Tibial nerve (tissue), 4 donors: ENCODE measurements around the gene GUCA2B. TPM values are rescaled to one million over a fixed set of nuclear protein-coding genes. Genes with fewer than 3 reads are reported as not detected.

Source experiments
- DNase-seq, 2 donors: peaks; one replicate each; pipeline ENCODE4 v3.0.0-alpha.2; 2019; ENCODE audit warnings: low spot score in 2 of 2
- H3K27ac ChIP-seq, 4 donors: fragments of 200-600 bp; sonication (generic) in 3 of 4; one replicate each; pipeline ENCODE4 v1.5.1; 2017 to 2019; ENCODE audit warnings: mild to moderate bottlenecking in 1 of 4
- H3K27me3 ChIP-seq, 2 donors: fragments of 200-600 bp; sonication (generic) in 1 of 2; one replicate each; pipeline versions ENCODE4 v1.5.1 to v1.6.0; 2017 to 2019
- H3K36me3 ChIP-seq, 3 donors: fragments of 200-600 bp; sonication (generic); one replicate each; pipeline ENCODE4 v1.5.1; 2018 to 2019
- H3K4me1 ChIP-seq, 4 donors: fragments of 200-600 bp; sonication (generic) in 3 of 4; one replicate each; pipeline ENCODE4 v1.5.1; 2017 to 2019
- H3K4me3 ChIP-seq, 4 donors: fragments of 200-600 bp; sonication (generic) in 3 of 4; one replicate each; pipeline ENCODE4 v1.5.1; 2017 to 2019; ENCODE audit warnings: mild to moderate bottlenecking in 1 of 4, moderate library complexity in 1 of 4
- H3K9me3 ChIP-seq, 4 donors: fragments of 200-600 bp; sonication (generic) in 3 of 4; one replicate each; pipeline ENCODE4 v1.5.1; 2017 to 2019
- EP300 ChIP-seq, 2 donors: sonication (generic); formaldehyde crosslinking; IDR thresholded peaks; one replicate each; pipeline ENCODE4 v1.6.1; 2017; ENCODE audit warnings: antibody characterized with exemption in 2 of 2, mild to moderate bottlenecking in 1 of 2
- POLR2A ChIP-seq, 2 donors: fragments of 450-650 bp; IDR thresholded peaks; one replicate each; pipeline ENCODE4 v1.6.1; 2017; ENCODE audit warnings: antibody characterized with exemption in 2 of 2, mild to moderate bottlenecking in 2 of 2, moderate library complexity in 2 of 2
- WGBS, 2 donors: methylation state at CpG; one replicate each; pipeline ENCODE4 v1.1.5; 2018; 5-methylcytosine and 5-hydroxymethylcytosine counted together
- total RNA-seq, 4 donors: library from RNA; depleted of rRNA; stranded (reverse); fragments of >200 nt; gene quantifications; one replicate each; pipeline ENCODE4 v1.1.0, GENCODE V29; 2016
- TF ChIP-seq, protein P1 (sequence below), 5 experiments: fragments of 200-600 bp in 3 of 5; fragments of 450-650 bp in 2 of 5; sonication (generic) in 3 of 5; IDR thresholded peaks; one replicate each; pipeline ENCODE4 v1.5.1; 2016 to 2019; ENCODE audit warnings: antibody characterized with exemption in 5 of 5, mild to moderate bottlenecking in 3 of 5, moderate library complexity in 2 of 5

The GUCA2B gene
- total RNA-seq, 4 donors from 2014 or later, result not detected

DNA sequence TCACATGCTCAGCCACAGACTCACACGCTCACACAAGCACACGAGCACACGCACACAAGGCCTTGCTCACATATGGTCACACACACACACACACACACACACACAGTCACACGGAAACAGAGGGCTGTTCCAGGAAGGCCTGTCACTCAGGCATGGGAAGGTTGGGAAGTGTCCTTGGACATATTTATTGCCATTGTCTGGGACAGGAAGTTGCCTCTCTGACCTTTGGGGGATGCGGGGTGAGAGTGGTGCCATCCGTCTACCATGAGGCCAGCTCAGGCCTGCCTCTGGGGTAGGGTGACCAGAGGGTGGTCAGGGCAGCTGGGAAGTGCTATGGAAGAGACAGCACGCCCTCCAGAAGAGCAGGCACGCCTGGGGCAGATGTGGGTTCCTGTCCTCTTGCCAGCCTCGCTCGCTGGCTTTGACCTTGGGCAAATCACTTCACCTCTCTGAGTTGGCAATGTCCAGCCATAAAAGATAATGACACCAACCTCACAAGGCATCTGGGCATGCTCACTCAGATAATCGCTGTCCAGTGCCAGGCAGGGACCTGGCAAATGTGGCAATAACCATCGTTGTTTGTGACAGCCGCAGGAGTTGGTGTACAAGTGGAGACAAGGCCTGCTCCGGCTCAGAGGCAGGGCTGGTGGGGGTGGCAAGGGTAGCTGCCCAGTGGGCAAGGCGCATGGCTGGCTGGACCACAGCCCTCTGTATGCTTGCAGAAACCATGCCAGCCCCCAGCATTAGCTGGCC is 19.3 kb downstream of the GUCA2B start:
- DNase-seq, result no peak
- H3K4me1 ChIP-seq, result peaks cover 0 to 47% (median 8%) of the 10 kb centered on the region in 4 donors
- no peaks in the 10 kb centered on the region for H3K9me3 ChIP-seq
- H3K4me3 ChIP-seq, result no peak overlapping the region
- no peaks in the 10 kb centered on the region for H3K36me3 ChIP-seq
- WGBS, 2 donors, result 58 to 69% methylated on average over 10 to 15 of the region's 15 CpGs
- no peak overlapping the region for H3K27ac ChIP-seq
- no peaks in the 10 kb centered on the region for H3K27me3 ChIP-seq
- TF ChIP-seq EP300 (IDR thresholded peaks at IDR 0.05), result no peak
- TF ChIP-seq, protein P1, sequence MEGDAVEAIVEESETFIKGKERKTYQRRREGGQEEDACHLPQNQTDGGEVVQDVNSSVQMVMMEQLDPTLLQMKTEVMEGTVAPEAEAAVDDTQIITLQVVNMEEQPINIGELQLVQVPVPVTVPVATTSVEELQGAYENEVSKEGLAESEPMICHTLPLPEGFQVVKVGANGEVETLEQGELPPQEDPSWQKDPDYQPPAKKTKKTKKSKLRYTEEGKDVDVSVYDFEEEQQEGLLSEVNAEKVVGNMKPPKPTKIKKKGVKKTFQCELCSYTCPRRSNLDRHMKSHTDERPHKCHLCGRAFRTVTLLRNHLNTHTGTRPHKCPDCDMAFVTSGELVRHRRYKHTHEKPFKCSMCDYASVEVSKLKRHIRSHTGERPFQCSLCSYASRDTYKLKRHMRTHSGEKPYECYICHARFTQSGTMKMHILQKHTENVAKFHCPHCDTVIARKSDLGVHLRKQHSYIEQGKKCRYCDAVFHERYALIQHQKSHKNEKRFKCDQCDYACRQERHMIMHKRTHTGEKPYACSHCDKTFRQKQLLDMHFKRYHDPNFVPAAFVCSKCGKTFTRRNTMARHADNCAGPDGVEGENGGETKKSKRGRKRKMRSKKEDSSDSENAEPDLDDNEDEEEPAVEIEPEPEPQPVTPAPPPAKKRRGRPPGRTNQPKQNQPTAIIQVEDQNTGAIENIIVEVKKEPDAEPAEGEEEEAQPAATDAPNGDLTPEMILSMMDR (IDR thresholded peaks at IDR 0.05), result no peak
- no peak for TF ChIP-seq POLR2A (IDR thresholded peaks at IDR 0.05)

DNA sequence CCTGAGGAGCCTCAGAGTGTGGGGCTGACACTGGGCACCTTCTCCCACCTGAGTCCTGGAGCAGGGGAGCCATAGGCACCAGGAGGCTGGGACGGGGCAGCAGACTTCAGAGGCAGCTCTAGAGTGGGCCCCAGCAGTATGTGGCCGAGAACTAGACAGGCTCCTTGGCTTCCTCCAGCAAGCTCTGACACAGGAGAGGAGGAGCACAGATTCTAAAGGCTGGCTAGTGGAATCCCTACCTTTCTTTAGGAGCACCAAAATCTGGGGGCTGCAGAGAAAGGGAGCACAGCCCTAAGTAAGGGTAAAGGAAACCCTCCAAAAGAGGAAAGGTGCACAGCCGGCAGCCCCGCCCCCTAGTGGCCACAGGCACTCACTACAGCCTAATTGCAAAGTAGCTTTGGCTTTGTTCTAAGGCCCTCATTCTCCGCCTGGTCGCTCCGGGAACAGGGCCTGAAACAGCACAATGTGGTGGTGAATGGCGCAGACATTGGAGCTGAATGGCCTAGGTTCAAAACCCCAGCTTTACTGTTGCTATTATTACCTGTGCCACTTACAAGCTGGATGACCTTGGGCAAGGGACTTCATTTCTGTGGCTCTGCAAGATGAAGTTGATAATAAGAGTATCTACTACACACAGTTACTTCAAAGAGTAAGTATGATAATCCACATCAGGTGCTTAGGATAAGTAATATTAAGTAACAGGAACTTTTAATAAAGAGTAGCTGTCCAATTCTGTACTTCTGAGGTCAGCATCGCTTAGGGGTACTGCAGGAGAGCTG is 20.1 kb downstream of the GUCA2B start:
- Histone ChIP-seq H3K4me3 (no peak overlapping the region), H3K4me1 (peaks cover 0 to 55% (median 11%) of the 10 kb centered on the region in 4 donors), H3K36me3 (no peaks in the 10 kb centered on the region), H3K27ac (no peak overlapping the region), H3K27me3 (no peaks in the 10 kb centered on the region), H3K9me3 (no peaks in the 10 kb centered on the region)
- TF ChIP-seq POLR2A (IDR thresholded peaks at IDR 0.05), result no peak
- no peak for TF ChIP-seq EP300 (IDR thresholded peaks at IDR 0.05)
- TF ChIP-seq, protein P1 (IDR thresholded peaks at IDR 0.05), result peak; percentile 87 to 96 (median 93)
- WGBS, 2 donors, result 25 to 38% methylated on average over 9 of the region's 9 CpGs
- DNase-seq, result peak; percentile 26 to 39

DNA sequence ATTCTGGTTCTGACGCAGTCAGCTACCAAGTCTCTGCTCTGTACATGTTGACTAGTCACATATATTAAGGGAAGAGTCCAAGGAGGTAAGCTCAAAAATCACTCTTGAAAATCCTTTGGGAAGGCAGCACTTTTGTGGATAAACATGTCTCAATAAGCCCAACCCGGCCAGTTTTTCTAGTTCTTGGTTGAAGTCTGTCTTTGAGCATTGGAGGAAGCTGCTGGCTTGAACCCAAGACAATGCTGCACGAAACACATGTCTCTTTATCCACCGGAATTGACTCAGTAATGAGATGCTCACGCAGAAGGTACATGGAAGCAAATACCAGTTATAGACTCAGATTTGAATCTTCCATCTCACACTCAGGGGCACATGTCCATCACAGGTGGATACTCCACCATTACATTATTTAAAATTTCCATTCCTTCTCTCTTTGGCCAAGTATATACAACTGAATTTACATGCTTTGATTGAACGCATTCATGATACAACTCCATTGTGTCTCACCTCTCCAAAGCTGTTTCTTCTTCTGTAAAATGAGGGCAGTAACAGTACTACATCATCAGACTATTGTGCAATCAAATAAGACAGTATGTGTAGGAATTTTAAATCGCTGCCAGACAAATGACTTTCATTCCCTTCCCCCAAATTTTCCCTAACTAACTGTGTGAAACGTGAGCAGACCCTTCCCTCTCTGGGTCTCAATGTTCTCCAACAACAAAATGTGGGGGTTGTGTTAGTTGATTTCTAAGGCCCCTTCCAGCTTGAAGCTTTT is 20.9 kb downstream of the GUCA2B start:
- Histone ChIP-seq H3K4me1 (peaks cover 0 to 63% (median 11%) of the 10 kb centered on the region in 4 donors), H3K4me3 (no peak overlapping the region), H3K9me3 (no peaks in the 10 kb centered on the region), H3K36me3 (peaks cover 0 to 7% (median 0%) of the 10 kb centered on the region in 3 donors), H3K27ac (no peak overlapping the region), H3K27me3 (no peaks in the 10 kb centered on the region)
- DNase-seq, result no peak
- TF ChIP-seq EP300 (IDR thresholded peaks at IDR 0.05) (no peak), POLR2A (IDR thresholded peaks at IDR 0.05) (no peak)
- TF ChIP-seq, protein P1 (IDR thresholded peaks at IDR 0.05), result no peak
- 66 to 71% methylated on average over 8 of the region's 8 CpGs for WGBS, 2 donors

GRCh38 chr1:42175314-42176054 is 22.3 kb downstream of the GUCA2B start:
- no peaks in the 10 kb centered on the region for H3K27me3 ChIP-seq
- no peak overlapping the region for H3K4me3 ChIP-seq
- H3K27ac ChIP-seq, result peak overlapping the region in 1 of 4 donors; percentile 11
- peaks cover 0 to 75% (median 11%) of the 10 kb centered on the region in 4 donors for H3K4me1 ChIP-seq
- no peaks in the 10 kb centered on the region for H3K9me3 ChIP-seq
- TF ChIP-seq, protein P1 (IDR thresholded peaks at IDR 0.05), result no peak
- TF ChIP-seq EP300 (IDR thresholded peaks at IDR 0.05) (no peak), POLR2A (IDR thresholded peaks at IDR 0.05) (no peak)
- H3K36me3 ChIP-seq, result peaks cover 0 to 7% (median 0%) of the 10 kb centered on the region in 3 donors
- DNase-seq, result no peak
- WGBS, 2 donors, result 94 to 97% methylated on average over 7 of the region's 7 CpGs
